IMR-90 (cell line): ENCODE results near the gene MYO1C. TPM values are rescaled to one million over a fixed set of nuclear protein-coding genes. Genes with fewer than 3 reads are reported as not detected.

Experiments used
- ATAC-seq: fragments of 200-7000 bp; cut with Tn5 transposase; 2 replicates; pipeline ENCODE4 v1.9.1; 2020; ENCODE audit warnings: low read depth, mild to moderate bottlenecking, moderate library complexity
- BruUV-seq: library from RNA; stranded (reverse); fragments of 400-500 nt; replicated peaks from 2 replicates; lab custom pipeline; 2021; lab: Mats Ljungman, UMichigan
- CTCF ChIA-PET: fragments of 300-600 bp; formaldehyde crosslinking; extraction: SDS; loops from one replicate; lab custom pipeline; 2021; ENCODE audit warnings: antibody characterized with exemption; lab: Yijun Ruan, JAX
- POLR2A ChIA-PET: fragments of 300-600 bp; sonication (Branson Sonifier 250); formaldehyde crosslinking; loops from one replicate; lab custom pipeline; 2022; ENCODE audit warnings: antibody characterized with exemption; ENCODE audit not compliant: unreplicated experiment; lab: Charles Lee
- DNase-seq: peaks from one replicate; pipeline ENCODE4 v3.0.0; 2013
- H2AFZ ChIP-seq: replicated peaks from 2 replicates; pipeline ENCODE3; 2013; ENCODE audit warnings: low read length, mild to moderate bottlenecking; ENCODE audit not compliant: poor library complexity
- H2AK5ac ChIP-seq: 2 replicates; pipeline ENCODE4 v1.6.1; 2013; ENCODE audit warnings: low read depth, low read length, inconsistent platforms
- H2AK9ac ChIP-seq: replicated peaks from 2 replicates; pipeline ENCODE3; 2013; ENCODE audit warnings: mild to moderate bottlenecking, low read depth, low read length, moderate library complexity; ENCODE audit not compliant: poor library complexity
- H2BK120ac ChIP-seq: 2 replicates; pipeline ENCODE4 v1.6.1; 2013; ENCODE audit warnings: low read depth, low read length, inconsistent platforms
- H2BK15ac ChIP-seq: 3 replicates; pipeline ENCODE4 v1.6.1; 2013; ENCODE audit warnings: low read depth, low read length, inconsistent platforms
- H2BK20ac ChIP-seq: 2 replicates; pipeline ENCODE4 v1.6.1; 2013; ENCODE audit warnings: low read depth, mild to moderate bottlenecking, inconsistent platforms, low read length, moderate library complexity
- H2BK5ac ChIP-seq: 2 replicates; pipeline ENCODE4 v1.6.1; 2013; ENCODE audit warnings: mild to moderate bottlenecking, low read depth, low read length, inconsistent platforms; ENCODE audit not compliant: poor library complexity, severe bottlenecking
- H3K14ac ChIP-seq: replicated peaks from 2 replicates; pipeline ENCODE4 v1.6.1; 2013; ENCODE audit warnings: low read depth, low read length, inconsistent platforms
- H3K18ac ChIP-seq: 2 replicates; pipeline ENCODE4 v1.6.1; 2013; ENCODE audit warnings: low read depth, low read length, control low read depth
- H3K23ac ChIP-seq: 2 replicates; pipeline ENCODE4 v1.6.1; 2013; ENCODE audit warnings: low read depth, low read length, inconsistent platforms
- H3K27ac ChIP-seq: 2 replicates; pipeline ENCODE4 v1.5.1; 2013; ENCODE audit warnings: mild to moderate bottlenecking, control low read depth, low read length; ENCODE audit not compliant: insufficient read depth
- H3K27me3 ChIP-seq: 2 replicates; pipeline ENCODE4 v1.6.1; 2013; ENCODE audit warnings: low read length; ENCODE audit not compliant: control insufficient read depth, insufficient read depth
- H3K36me3 ChIP-seq: 2 replicates; pipeline ENCODE4 v1.6.1; 2013; ENCODE audit warnings: low read length, mixed read lengths; ENCODE audit not compliant: control insufficient read depth, insufficient read depth
- H3K4ac ChIP-seq: 2 replicates; pipeline ENCODE4 v1.6.1; 2013; ENCODE audit warnings: low read depth, low read length, inconsistent platforms
- H3K4me1 ChIP-seq: 2 replicates; pipeline ENCODE4 v1.6.1; 2013; ENCODE audit warnings: low read length, mixed read lengths; ENCODE audit not compliant: control insufficient read depth, insufficient read depth
- H3K4me2 ChIP-seq: 2 replicates; pipeline ENCODE4 v1.6.1; 2013; ENCODE audit warnings: low read depth, mild to moderate bottlenecking, control low read depth, low read length, moderate library complexity
- H3K4me3 ChIP-seq: 2 replicates; pipeline ENCODE4 v1.5.1; 2013; ENCODE audit warnings: low read depth, mild to moderate bottlenecking, control low read depth, low read length, moderate library complexity; ENCODE audit not compliant: insufficient read depth
- H3K56ac ChIP-seq: 2 replicates; pipeline ENCODE4 v1.6.1; 2013; ENCODE audit warnings: low read length, inconsistent platforms; ENCODE audit not compliant: insufficient read depth; ENCODE audit errors: extremely low read depth
- H3K79me1 ChIP-seq, 2 experiments: 2 replicates each; pipeline ENCODE4 v1.6.1; 2013; ENCODE audit warnings: low read length in 2 of 2, inconsistent platforms in 1 of 2, low read depth in 1 of 2
- H3K9ac ChIP-seq: 2 replicates; pipeline ENCODE4 v1.6.1; 2013; ENCODE audit warnings: low read depth, low read length, control low read depth
- H3K9me1 ChIP-seq: 2 replicates; pipeline ENCODE4 v1.6.1; 2013; ENCODE audit warnings: low read length, inconsistent platforms; ENCODE audit not compliant: insufficient read depth
- H3K9me3 ChIP-seq: 2 replicates; pipeline ENCODE4 v1.6.1; 2013; ENCODE audit warnings: low read length; ENCODE audit not compliant: control insufficient read depth, insufficient read depth
- H4K20me1 ChIP-seq: 2 replicates; pipeline ENCODE4 v1.6.1; 2013; ENCODE audit warnings: low read length, inconsistent platforms; ENCODE audit not compliant: insufficient read depth
- H4K5ac ChIP-seq: 2 replicates; pipeline ENCODE4 v1.6.1; 2013; ENCODE audit warnings: mild to moderate bottlenecking, low read depth, low read length, control low read depth
- H4K8ac ChIP-seq, 2 experiments: 2 replicates each; pipeline ENCODE4 v1.6.1; 2013; ENCODE audit warnings: low read depth in 2 of 2, low read length in 2 of 2, control low read depth in 1 of 2, inconsistent platforms in 1 of 2
- H4K91ac ChIP-seq: 2 replicates; pipeline ENCODE4 v1.6.1; 2013; ENCODE audit warnings: low read depth, low read length, inconsistent platforms; ENCODE audit not compliant: insufficient read depth
- BHLHE40 ChIP-seq: fragments of 150-350 bp; IDR thresholded peaks from 2 replicates; pipeline ENCODE4 v1.6.1; 2016; ENCODE audit warnings: mild to moderate bottlenecking, low read depth, low read length
- CEBPB ChIP-seq: IDR thresholded peaks from 2 replicates; pipeline ENCODE4 v1.6.1; 2012; ENCODE audit warnings: low read depth, low read length, improper control_type of control experiment
- CHD1 ChIP-seq: IDR thresholded peaks from 2 replicates; pipeline ENCODE4 v1.6.1; 2012; ENCODE audit warnings: low read depth, low read length, improper control_type of control experiment
- FOS ChIP-seq: fragments of 150-350 bp; IDR thresholded peaks from 2 replicates; pipeline ENCODE4 v1.6.1; 2016; ENCODE audit warnings: low read depth, low read length
- MAFK ChIP-seq: IDR thresholded peaks from 2 replicates; pipeline ENCODE4 v1.6.1; 2012; ENCODE audit warnings: low read depth, low read length, improper control_type of control experiment
- MAZ ChIP-seq: IDR thresholded peaks from 2 replicates; pipeline ENCODE4 v1.6.1; 2012; ENCODE audit warnings: low read depth, mild to moderate bottlenecking, low read length, improper control_type of control experiment, moderate library complexity, borderline replicate concordance
- MXI1 ChIP-seq: IDR thresholded peaks from 2 replicates; pipeline ENCODE4 v1.6.1; 2012; ENCODE audit warnings: low read depth, mild to moderate bottlenecking, low read length, moderate library complexity, borderline replicate concordance
- NFE2L2 ChIP-seq: fragments of 150-350 bp; IDR thresholded peaks from 2 replicates; pipeline ENCODE4 v1.6.1; 2016; ENCODE audit warnings: low read depth, mild to moderate bottlenecking, low read length
- POLR2A ChIP-seq: IDR thresholded peaks from 2 replicates; pipeline ENCODE4 v1.6.1; 2012; ENCODE audit warnings: mild to moderate bottlenecking, low read depth, low read length
- RAD21 ChIP-seq: IDR thresholded peaks from 2 replicates; pipeline ENCODE4 v1.6.1; 2012; ENCODE audit warnings: low read length, improper control_type of control experiment
- RCOR1 ChIP-seq: IDR thresholded peaks from 2 replicates; pipeline ENCODE4 v1.6.1; 2012; ENCODE audit warnings: mild to moderate bottlenecking, low read length, improper control_type of control experiment; ENCODE audit not compliant: insufficient replicate concordance
- RFX5 ChIP-seq: IDR thresholded peaks from 2 replicates; pipeline ENCODE4 v1.8.0; 2012; ENCODE audit warnings: low read depth, mild to moderate bottlenecking, low read length, moderate library complexity
- WGBS, 2 experiments: methylation state at CpG; one replicate each; pipeline versions ENCODE4 v1.1.5 to v1.1.7; 2013; ENCODE audit warnings: missing lambda C conversion rate in 2 of 2; ENCODE audit not compliant: insufficient read length in 1 of 2; ENCODE audit errors: extremely low coverage in 2 of 2; 5-methylcytosine and 5-hydroxymethylcytosine counted together
- dilution Hi-C: fragments of 300-500 bp; cut with HindIII; formaldehyde crosslinking; loops from one replicate; pipeline ENCODE4 v1.14.3; 2018; ENCODE audit warnings: low sequenced_read_pairs; ENCODE audit not compliant: unreplicated experiment
- in situ Hi-C: fragments of 300-500 bp; cut with MboI; formaldehyde crosslinking; loops from 3 replicates; pipeline ENCODE4 v1.14.3; 2019; ENCODE audit warnings: low sequenced_read_pairs, inconsistent platforms, mixed read lengths
- intact Hi-C: fragments of 100-400 bp; cut with micrococcal nuclease; formaldehyde crosslinking; loops from 2 replicates; pipeline ENCODE4 v1.10.0; 2022
- polyA plus RNA-seq, 3 experiments: library from polyadenylated mRNA; depleted of rRNA; stranded (reverse); fragments of >200 nt; gene quantifications; 2 replicates each; pipeline ENCODE4 v1.2.3, GENCODE V29; 2012; ENCODE audit warnings: low replicate concordance in 1 of 3
- total RNA-seq: library from RNA; depleted of rRNA; stranded (reverse); fragments of >200 nt; gene quantifications from 2 replicates; pipeline ENCODE4 v1.2.3, GENCODE V29; 2012
- TF ChIP-seq, protein P1 (sequence below): fragments of 150-350 bp; IDR thresholded peaks from 2 replicates; pipeline ENCODE4 v1.6.1; 2016; ENCODE audit warnings: low read depth, mild to moderate bottlenecking, low read length, moderate library complexity, borderline replicate concordance
- TF ChIP-seq, protein P2 (sequence below): conservative IDR thresholded peaks from 2 replicates; pipeline ENCODE4 v1.5.1; 2012; ENCODE audit warnings: mild to moderate bottlenecking, low read depth, low read length, improper control_type of control experiment
- TF ChIP-seq, protein P3 (sequence below): fragments of 150-350 bp; IDR thresholded peaks from 2 replicates; pipeline ENCODE4 v1.6.1; 2017; ENCODE audit warnings: mild to moderate bottlenecking, antibody characterized with exemption, low read length, low read depth

Gene MYO1C
- total and polyA plus RNA-seq, 2 of the 4 experiments (the other 2 are of a cell fraction) = 162 to 196 TPM

GRCh38 chr17:1469231-1469852 lies 23.1 kb downstream of the MYO1C start:
- Histone ChIP-seq H2BK20ac (no peak overlapping the region), H3K4me2 (no peak overlapping the region), H3K4ac (no peak overlapping the region), H3K9me3 (no peaks in the 10 kb centered on the region), H4K20me1 (peaks cover 26% of the 10 kb centered on the region), H3K18ac (no peak overlapping the region), H2BK5ac (no peak overlapping the region), H3K14ac (no peak overlapping the region), H3K27me3 (no peaks in the 10 kb centered on the region), H3K9me1 (peaks cover 2% of the 10 kb centered on the region; the same call in 1 of the 2 replicates), H3K27ac (no peak overlapping the region), H2AK5ac (no peak overlapping the region), H3K4me3 (no peak overlapping the region), H2AFZ (no peak overlapping the region), H3K4me1 (no peaks in the 10 kb centered on the region), H3K36me3 (peaks cover 79% of the 10 kb centered on the region), H4K8ac (no peak overlapping the region), H2AK9ac (no peak overlapping the region), H3K9ac (no peak overlapping the region), H2BK15ac (no peak overlapping the region), H4K91ac (no peak overlapping the region), H4K5ac (no peak overlapping the region), H3K56ac (no peak overlapping the region), H3K23ac (no peak overlapping the region), H3K79me1 (peaks cover 11 to 32% of the 10 kb centered on the region in 2 experiments; a peak in 3 of 4 replicates), H2BK120ac (no peak overlapping the region)
- ATAC-seq (no peak), DNase-seq (no peak)
- WGBS, 2 experiments = 73% methylated on average over 11 of the region's 28 CpGs; no CpG with 5 or more reads in 1 of the 2 experiments
- no peak for TF ChIP-seq RFX5
- TF ChIP-seq RAD21 = no peak
- no peak for TF ChIP-seq CEBPB
- TF ChIP-seq, protein P1, sequence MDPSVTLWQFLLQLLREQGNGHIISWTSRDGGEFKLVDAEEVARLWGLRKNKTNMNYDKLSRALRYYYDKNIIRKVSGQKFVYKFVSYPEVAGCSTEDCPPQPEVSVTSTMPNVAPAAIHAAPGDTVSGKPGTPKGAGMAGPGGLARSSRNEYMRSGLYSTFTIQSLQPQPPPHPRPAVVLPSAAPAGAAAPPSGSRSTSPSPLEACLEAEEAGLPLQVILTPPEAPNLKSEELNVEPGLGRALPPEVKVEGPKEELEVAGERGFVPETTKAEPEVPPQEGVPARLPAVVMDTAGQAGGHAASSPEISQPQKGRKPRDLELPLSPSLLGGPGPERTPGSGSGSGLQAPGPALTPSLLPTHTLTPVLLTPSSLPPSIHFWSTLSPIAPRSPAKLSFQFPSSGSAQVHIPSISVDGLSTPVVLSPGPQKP = no peak
- no peak for TF ChIP-seq BHLHE40
- TF ChIP-seq, protein P2, sequence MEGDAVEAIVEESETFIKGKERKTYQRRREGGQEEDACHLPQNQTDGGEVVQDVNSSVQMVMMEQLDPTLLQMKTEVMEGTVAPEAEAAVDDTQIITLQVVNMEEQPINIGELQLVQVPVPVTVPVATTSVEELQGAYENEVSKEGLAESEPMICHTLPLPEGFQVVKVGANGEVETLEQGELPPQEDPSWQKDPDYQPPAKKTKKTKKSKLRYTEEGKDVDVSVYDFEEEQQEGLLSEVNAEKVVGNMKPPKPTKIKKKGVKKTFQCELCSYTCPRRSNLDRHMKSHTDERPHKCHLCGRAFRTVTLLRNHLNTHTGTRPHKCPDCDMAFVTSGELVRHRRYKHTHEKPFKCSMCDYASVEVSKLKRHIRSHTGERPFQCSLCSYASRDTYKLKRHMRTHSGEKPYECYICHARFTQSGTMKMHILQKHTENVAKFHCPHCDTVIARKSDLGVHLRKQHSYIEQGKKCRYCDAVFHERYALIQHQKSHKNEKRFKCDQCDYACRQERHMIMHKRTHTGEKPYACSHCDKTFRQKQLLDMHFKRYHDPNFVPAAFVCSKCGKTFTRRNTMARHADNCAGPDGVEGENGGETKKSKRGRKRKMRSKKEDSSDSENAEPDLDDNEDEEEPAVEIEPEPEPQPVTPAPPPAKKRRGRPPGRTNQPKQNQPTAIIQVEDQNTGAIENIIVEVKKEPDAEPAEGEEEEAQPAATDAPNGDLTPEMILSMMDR = no peak
- TF ChIP-seq MAFK = peak; percentile 84
- no peak for TF ChIP-seq MXI1
- TF ChIP-seq RCOR1 = no peak
- no peak for TF ChIP-seq POLR2A
- TF ChIP-seq, protein P3, sequence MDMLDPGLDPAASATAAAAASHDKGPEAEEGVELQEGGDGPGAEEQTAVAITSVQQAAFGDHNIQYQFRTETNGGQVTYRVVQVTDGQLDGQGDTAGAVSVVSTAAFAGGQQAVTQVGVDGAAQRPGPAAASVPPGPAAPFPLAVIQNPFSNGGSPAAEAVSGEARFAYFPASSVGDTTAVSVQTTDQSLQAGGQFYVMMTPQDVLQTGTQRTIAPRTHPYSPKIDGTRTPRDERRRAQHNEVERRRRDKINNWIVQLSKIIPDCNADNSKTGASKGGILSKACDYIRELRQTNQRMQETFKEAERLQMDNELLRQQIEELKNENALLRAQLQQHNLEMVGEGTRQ = no peak
- TF ChIP-seq MAZ = no peak
- TF ChIP-seq NFE2L2 = 0 out of 2 replicates have a peak, but pooled peaks have one; percentile 2
- TF ChIP-seq CHD1 = no peak
- no peak for TF ChIP-seq FOS
- intact Hi-C loops = no loop called here
- no TSS peak for BruUV-seq
- CTCF ChIA-PET = no interaction called here
- in situ Hi-C loops = no loop called here
- dilution Hi-C loops = no loop called here
- POLR2A ChIA-PET = no interaction called here
